Left ventricle myocardium inferior (tissue), 1 donor: ENCODE data around the gene PLA2G4B. TPM values are rescaled to one million over a fixed set of nuclear protein-coding genes. Genes with fewer than 3 reads are reported as not detected.

Source experiments
- DNase-seq: peaks from one replicate; pipeline ENCODE4 v3.0.0-alpha.2; 2020
- H3K27ac ChIP-seq: fragments of 200-600 bp; replicated peaks from 2 replicates; pipeline ENCODE4 v1.8.0; 2021
- H3K27me3 ChIP-seq: fragments of 200-600 bp; 2 replicates; pipeline ENCODE4 v1.8.0; 2021; ENCODE audit warnings: low read depth
- H3K36me3 ChIP-seq: fragments of 200-600 bp; 2 replicates; pipeline ENCODE4 v1.8.0; 2021
- H3K4me1 ChIP-seq: fragments of 200-600 bp; 2 replicates; pipeline ENCODE4 v1.8.0; 2021
- H3K4me3 ChIP-seq: fragments of 200-600 bp; 2 replicates; pipeline ENCODE4 v1.8.0; 2021; ENCODE audit warnings: mild to moderate bottlenecking, moderate library complexity
- H3K9me3 ChIP-seq: fragments of 200-600 bp; replicated peaks from 2 replicates; pipeline ENCODE4 v1.8.0; 2021
- intact Hi-C: fragments of 100-400 bp; cut with micrococcal nuclease; formaldehyde crosslinking; loops from one replicate; pipeline ENCODE4 v1.11.0; 2022
- total RNA-seq: library from RNA; stranded (reverse); fragmentation: NEBNext Ultra II Directional; extraction: Animal tissue kit (Norgen Biotek cat#: 25700); gene quantifications from one replicate; pipeline ENCODE4 v1.2.1, GENCODE V29; 2021
- TF ChIP-seq, protein P1 (sequence below): fragments of 200-600 bp; IDR thresholded peaks from 2 replicates; pipeline ENCODE4 v1.8.0; 2021; ENCODE audit warnings: antibody characterized with exemption, mild to moderate bottlenecking, borderline replicate concordance
- donor health status: DM: no; HTN: yes; CAD: no; lungs with severe emphysema.

Gene PLA2G4B
- total RNA-seq, 1 donor from 2014 or later, result 3.8 TPM

DNA sequence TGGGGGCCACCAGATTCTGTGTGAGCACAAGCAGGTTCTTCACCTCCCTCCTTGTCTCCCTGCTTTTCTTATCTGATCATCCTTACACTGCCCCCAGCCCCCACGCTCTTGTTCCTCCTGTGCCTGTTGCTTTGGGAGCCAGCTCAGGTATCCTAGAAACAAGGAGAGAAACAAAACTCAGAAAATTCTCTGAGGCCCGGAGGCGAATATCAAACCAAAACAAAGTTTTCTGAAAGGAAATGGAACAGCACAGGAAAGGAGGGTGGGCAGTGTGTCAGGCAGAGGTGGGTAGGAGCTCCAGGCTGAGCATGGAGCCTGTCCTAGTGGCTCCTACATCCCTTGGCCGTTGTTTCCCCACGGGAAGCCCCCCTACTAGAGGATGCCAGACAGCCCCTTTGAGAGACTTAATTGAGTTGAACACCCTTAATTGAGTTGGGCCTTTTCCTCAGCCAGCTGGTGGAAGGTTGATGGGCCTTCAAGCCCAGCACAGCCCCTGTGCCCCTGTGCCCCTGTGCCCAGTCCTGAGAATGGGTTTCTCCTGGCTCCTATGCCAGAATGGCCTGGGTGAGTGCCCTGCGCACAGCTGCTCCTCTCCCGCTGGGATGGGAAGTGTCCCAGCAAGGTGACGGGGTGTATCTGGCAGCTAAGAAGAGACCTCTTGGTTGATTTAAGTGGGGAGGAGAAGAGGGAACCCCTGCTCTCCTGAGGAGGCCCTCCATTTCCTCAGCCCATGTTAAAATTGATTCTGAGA is 33.6 kb upstream of the PLA2G4B start:
- Histone ChIP-seq H3K4me3 (no peak overlapping the region), H3K4me1 (peaks cover 26% of the 10 kb centered on the region), H3K27ac (no peak overlapping the region), H3K36me3 (peaks cover 19% of the 10 kb centered on the region), H3K27me3 (no peaks in the 10 kb centered on the region), H3K9me3 (no peaks in the 10 kb centered on the region)
- intact Hi-C loops, result no loop called here
- no peak for DNase-seq
- TF ChIP-seq, protein P1, sequence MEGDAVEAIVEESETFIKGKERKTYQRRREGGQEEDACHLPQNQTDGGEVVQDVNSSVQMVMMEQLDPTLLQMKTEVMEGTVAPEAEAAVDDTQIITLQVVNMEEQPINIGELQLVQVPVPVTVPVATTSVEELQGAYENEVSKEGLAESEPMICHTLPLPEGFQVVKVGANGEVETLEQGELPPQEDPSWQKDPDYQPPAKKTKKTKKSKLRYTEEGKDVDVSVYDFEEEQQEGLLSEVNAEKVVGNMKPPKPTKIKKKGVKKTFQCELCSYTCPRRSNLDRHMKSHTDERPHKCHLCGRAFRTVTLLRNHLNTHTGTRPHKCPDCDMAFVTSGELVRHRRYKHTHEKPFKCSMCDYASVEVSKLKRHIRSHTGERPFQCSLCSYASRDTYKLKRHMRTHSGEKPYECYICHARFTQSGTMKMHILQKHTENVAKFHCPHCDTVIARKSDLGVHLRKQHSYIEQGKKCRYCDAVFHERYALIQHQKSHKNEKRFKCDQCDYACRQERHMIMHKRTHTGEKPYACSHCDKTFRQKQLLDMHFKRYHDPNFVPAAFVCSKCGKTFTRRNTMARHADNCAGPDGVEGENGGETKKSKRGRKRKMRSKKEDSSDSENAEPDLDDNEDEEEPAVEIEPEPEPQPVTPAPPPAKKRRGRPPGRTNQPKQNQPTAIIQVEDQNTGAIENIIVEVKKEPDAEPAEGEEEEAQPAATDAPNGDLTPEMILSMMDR, result no peak

DNA sequence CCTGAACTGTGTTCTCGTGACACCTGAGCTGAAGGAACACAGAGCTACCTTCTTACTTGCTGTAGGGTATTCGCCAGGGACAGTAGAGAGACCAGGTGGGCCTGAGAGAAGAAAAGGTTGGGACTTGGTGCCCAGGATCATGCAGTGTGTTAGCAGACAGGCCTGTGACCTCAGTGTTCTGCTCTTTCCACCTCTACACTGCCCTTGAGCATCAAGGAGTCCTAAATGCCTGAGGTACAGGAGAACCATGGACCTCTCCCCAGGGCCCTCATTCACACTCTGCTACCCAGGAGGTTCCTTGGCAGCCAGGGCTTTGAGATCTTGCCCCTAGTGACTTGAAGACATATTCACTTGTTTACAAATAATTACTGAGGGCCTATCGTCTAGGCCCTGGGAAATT is 32.9 kb upstream of the PLA2G4B start:
- H3K4me3 ChIP-seq, result no peak overlapping the region
- DNase-seq, result no peak
- H3K4me1 ChIP-seq, result peaks cover 26% of the 10 kb centered on the region

DNA sequence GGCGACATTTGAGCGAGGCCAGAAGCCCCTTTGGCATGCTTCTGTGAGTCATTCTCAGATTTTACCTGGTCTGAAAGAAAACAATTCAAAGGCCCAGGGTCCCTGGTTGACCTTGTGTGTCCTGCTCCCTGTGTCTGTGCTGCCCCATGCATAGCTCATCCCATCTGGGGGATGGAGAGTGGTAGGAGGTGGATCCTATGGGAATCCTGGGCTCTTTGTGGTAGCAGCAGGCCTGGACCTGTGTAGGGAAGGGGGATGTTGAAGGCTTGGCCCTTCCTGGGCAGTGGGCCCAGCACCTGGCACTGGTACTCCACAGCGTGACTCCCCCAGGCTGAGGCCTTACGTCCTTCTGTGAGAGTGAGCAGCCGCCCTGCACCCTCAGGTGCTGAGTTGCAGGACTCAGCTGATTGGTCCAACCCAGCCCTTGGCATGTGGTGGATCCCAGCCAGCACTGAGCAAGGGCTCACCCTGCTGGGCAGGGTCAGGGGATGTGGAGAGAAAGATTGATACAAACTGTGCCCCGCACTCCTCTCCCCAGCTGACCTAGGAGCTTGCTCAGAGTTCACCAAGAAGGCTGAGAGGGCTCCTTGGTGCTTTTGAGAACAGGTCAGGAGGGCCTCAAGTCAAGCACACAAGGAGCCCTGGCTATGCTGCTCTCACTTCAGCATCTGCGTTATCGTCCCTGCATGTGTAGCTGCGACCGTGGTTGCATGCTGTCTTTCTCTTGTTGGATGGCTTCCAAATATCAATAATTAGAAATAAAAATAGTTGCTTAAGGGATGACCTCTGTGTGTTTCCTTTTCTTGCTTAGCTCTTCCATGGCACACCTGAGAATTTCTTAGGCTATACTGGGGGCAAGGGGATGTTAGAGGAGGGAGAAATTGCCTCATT is 32.1 kb upstream of the PLA2G4B start:
- no peaks in the 10 kb centered on the region for H3K9me3 ChIP-seq
- peak; percentile 34 for DNase-seq
- intact Hi-C loops, result no loop called here
- TF ChIP-seq, protein P1, result peak; percentile 31
- H3K27me3 ChIP-seq, result no peaks in the 10 kb centered on the region
- peaks cover 30% of the 10 kb centered on the region for H3K4me1 ChIP-seq
- no peak overlapping the region for H3K4me3 ChIP-seq
- H3K36me3 ChIP-seq, result peaks cover 7% of the 10 kb centered on the region
- no peak overlapping the region for H3K27ac ChIP-seq

More for the DNA sequence above, 32.9 kb upstream of the PLA2G4B start:
- Histone ChIP-seq H3K27me3 (no peaks in the 10 kb centered on the region), H3K27ac (no peak overlapping the region), H3K9me3 (no peaks in the 10 kb centered on the region), H3K36me3 (peaks cover 13% of the 10 kb centered on the region)
- TF ChIP-seq, protein P1, result no peak
- intact Hi-C loops, result no loop called here

DNA sequence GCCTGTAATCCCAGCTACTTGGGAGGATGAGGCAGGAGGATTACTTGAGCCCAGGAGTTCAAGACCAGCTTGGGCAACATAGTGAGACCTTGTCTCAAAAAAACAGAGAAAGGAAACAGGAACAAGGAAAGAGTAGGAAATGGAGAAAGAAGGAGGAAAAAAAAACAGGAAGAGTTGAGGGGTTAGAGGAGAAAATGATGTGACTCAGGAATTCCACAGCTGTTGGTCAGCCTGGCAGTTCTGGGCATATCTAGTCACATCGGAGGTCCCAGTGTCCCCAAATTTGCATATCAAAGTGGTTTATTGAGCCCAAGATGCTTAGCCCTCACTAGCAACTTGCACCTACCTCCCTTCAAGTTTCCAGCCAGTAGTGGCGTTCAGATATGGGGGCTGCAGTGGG is 29.5 kb upstream of the PLA2G4B start:
- H3K4me1 ChIP-seq, result peaks cover 29% of the 10 kb centered on the region
- H3K27me3 ChIP-seq, result no peaks in the 10 kb centered on the region
- no peak for DNase-seq
- no peaks in the 10 kb centered on the region for H3K9me3 ChIP-seq
- no peak overlapping the region for H3K4me3 ChIP-seq
- peaks cover 20% of the 10 kb centered on the region for H3K36me3 ChIP-seq
- intact Hi-C loops, result no loop called here
- no peak overlapping the region for H3K27ac ChIP-seq
- TF ChIP-seq, protein P1, result no peak

DNA sequence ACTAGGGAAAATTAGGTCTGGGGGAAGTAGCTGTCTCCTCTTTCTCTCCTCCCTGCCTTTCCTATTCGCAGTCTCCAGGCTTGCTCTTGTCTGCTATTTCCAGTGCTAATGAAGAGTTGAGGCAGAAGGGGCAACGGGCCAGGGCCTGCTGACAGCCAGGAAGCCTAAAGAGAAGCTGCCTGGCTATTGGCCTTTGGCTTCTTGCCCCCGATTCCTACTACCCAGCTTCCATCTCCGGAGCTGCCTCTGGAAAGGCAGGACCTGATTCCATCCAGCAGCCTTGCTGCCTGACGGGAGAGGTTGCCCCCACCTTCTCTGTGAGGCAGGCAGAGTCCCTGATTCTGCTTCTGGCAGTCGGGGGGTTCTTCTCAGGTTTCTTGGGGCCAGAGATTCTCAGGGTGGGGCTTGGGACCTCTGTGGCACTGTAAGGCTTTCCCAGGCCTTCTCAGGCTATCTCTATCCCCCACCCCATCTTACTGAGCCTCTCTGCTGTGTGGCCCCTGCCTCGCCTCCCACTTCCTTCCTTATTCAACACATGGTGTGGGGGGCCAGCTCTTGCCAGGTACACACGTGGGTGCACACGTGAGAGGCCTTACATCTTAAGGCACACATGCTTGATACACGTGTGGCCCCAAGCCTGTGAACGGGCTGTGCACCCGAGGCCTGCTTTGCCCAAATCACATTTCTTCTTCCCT is 29.0 kb upstream of the PLA2G4B start:
- TF ChIP-seq, protein P1, result no peak
- no peak for DNase-seq
- H3K36me3 ChIP-seq, result peaks cover 26% of the 10 kb centered on the region
- no peaks in the 10 kb centered on the region for H3K27me3 ChIP-seq
- intact Hi-C loops, result loop anchor here (2.0 kb wide), 1 partner anchor 37 kb away; no protein-coding TSS in a partner anchor
- peaks cover 23% of the 10 kb centered on the region for H3K4me1 ChIP-seq
- H3K4me3 ChIP-seq, result no peak overlapping the region
- H3K27ac ChIP-seq, result no peak overlapping the region
- H3K9me3 ChIP-seq, result no peaks in the 10 kb centered on the region
